HL-60/S4 (cell line): ENCODE measurements around the gene ACSL1.
"Not testable (repeated sequence)": the region's sequence is repeated elsewhere in the genome, so short reads cannot be mapped to it uniquely, and the experiment has no call there.

Experiments used
- in situ Hi-C: fragments of 300-500 bp; cut with MboI; formaldehyde crosslinking; loops from 2 replicates; pipeline ENCODE4 v1.14.3; 2022; ENCODE audit warnings: low sequenced_read_pairs

ACSL1 gene

DNA sequence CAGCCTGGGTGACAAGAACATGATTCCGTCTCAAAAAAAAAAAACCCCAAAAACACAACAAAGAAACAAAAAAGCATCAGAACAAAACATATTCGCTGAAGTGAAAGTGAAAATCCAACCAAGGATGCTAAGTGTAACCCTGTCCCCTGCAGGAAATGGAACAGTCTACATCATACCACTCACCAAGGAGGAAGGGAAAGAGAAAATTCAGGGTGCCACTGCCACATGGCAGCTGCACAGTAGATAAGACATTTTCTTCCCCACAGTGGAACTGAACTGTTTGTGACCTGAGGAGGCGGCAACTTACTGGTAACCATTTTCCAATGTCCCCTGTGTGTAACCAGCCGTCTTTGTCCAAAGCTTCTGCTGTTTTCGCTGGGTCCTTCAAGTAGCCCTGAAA lies 63.7 kb downstream of the ACSL1 start:
- in situ Hi-C loops = no loop called here

DNA sequence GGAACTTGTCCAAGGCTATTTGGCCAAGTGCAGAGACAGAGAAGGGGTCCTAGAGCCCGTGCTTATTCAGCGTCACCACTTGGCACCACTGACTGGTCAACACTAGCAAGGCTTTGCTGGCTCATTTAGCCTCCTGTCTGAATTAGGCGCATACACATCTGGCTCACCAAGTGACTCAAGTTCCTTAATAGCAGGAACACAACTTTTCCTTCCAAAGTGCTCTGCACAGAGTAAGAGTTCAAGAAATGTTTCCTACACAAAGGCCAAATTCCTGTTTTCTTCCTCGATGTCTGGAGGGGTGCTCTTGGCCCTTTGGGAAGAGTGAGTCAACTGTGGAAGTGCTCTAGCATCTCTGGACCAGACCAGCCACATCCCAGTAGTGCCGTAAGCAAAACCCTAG lies 65.1 kb downstream of the ACSL1 start:
- in situ Hi-C loops = no loop called here

DNA sequence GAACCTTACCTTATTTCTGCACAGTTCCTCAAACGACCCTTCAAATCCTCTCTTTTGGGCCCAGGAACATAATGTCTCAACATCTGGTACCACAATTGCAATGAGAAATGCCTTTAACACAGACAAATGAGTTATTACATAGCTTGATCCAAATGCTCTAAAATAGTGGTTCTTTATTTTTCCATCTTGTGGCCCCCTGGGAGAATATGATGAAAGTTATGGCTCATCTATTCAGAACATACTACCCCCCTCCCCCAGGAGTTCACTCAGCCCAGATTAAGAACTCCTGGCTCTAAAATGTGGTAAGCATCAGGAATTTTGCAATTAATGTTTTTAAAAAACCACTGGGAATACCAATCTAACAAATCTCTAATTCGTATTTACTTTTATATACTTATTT lies 68.0 kb downstream of the ACSL1 start:
- in situ Hi-C loops = no loop called here

DNA sequence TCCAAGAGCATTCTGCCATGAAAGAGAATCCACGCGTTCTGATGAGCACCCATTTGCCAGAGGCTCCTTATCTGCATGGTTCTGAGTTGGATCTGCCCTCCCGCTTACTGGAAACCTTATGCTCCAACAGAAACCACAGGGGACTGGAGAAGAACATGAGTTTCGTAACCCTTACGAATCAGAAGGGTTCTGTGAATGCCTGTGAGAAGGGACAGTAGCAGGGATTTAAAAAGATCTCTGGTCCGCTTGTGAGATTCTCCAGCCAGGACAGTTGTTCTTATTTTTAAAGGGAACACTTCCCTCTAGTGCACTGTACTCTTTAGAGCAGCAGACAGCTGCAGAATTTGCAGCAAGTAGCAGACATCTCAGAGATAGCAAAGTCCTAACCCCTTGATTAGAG lies 69.4 kb downstream of the ACSL1 start:
- in situ Hi-C loops = no loop called here

DNA sequence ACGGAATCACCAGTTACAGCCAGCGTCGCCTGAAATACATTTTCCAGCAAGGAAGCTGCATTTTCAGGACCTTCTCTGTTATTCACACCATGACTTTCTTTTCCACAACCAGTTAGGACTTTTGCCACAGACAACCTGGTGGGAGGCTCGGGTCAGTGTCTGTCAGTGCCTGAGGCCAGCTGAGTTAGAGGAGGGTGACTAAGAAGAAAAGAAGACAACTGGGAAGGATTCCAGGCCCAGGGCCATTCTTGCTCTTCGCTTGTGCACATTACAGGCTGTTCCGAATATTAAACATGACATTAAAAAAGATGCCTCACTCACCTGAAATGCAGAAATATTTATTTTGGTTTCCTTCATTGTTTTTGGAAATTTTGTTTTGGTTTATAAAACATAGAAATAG lies 70.5 kb downstream of the ACSL1 start:
- in situ Hi-C loops = no loop called here

- in situ Hi-C loops = no loop called here
These were observed 73.1 kb downstream of the ACSL1 start for GRCh38 chr4:184752496-184753275.

DNA sequence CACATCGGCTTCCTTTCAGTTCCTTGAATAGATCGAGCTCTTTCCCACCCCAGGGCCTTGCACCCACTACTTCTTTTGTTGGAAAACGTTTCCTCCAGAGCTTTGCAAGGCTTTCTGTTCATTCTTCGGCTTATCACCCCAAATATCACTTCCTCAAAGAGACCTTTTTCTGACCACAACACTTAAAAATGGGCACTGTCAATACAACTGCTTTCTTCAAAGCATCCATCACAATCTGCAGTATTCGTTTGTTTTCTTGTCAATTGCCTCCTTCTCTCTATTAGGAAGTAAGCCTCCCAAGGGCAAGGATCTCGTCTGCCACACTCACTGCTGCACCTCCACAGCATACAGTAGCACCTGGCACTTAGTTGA lies 74.2 kb downstream of the ACSL1 start:
- in situ Hi-C loops = no loop called here

DNA sequence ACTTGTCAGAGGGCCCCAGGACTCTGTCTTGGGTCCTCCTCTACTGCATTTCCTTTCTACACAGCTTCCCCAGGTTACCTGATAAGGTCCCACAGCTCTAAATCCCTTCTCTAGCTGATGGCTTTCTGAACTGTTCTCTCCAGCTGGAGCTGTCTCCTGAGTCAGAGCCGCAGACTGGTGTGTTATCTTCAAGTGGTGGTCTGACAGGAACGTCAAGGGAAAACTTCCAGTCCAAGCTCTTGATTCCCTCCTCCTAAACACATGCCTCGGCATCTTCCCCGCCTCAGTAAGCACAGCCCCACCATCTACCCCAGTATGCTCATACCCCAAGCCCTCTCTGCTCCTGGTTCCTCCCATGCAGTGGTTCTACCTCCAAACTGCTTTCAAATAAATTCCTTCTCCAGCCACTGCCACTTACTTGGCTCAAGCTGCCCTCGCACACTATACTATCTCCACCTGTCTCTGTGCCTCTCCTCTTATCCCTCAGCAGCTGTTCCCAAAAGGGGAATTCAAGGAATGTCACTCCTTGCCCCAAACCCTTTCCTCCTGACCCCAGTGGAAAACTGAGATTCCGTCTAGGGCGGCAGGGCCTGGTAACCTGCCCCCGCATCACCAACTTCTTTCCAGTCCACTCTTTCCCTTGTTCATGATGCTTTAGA lies 74.7 kb downstream of the ACSL1 start:
- in situ Hi-C loops = no loop called here

GRCh38 chr4:184748251-184748652 lies 77.5 kb downstream of the ACSL1 start:
- in situ Hi-C loops = loop anchor here (10.0 kb wide), 1 partner anchor 237 kb away; no protein-coding TSS in a partner anchor

GRCh38 chr4:184747034-184747830 lies 78.5 kb downstream of the ACSL1 start:
- in situ Hi-C loops = loop anchor here (10.0 kb wide), 1 partner anchor 238 kb away; no protein-coding TSS in a partner anchor

DNA sequence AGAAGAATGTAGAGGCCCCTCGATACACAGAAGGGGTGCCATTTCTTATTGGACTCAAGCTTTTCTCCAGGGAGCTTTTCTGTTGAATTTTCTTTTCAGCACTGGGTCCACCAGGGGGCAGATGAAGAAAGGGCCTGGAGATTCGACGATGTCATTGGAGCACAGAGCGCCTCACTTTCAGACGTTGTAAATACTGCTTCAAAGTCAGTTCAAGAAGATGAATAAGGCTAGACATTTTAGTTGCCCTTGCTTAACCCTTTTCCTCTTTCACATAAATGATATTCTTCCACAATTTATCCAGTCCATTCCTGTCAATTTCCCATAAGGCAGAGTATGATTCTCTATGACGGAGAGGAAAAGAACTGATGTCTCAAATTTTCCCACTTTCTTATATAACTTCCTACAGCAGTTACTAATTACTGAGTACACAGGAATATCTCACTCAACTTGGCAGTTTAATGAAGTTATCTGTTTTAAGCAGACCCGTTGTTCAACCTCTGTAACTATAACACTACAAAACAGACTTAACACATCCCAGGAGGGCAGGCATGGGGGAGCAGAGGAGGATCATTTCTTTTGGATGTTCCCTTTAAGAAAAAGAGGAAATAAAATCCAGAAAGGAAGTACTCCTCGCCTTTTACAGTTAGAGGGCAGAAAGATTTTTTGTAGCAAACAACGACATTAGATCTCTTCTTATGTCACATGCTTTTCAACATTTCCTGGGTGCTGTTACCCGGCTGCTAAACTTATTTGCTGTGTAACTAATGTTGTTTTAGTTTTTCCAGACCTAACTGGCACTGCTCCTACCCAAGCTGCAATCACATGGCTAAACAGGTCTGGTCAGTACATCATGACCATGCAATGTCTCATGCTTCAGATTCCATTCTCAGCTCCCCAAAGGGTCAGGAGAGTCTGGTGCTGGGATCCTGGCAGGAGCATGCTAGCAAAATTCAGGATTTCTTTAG lies 79.7 kb downstream of the ACSL1 start:
- in situ Hi-C loops = loop anchor here (10.0 kb wide), 1 partner anchor 239 kb away; no protein-coding TSS in a partner anchor

- in situ Hi-C loops = loop anchor here (10.0 kb wide), 1 partner anchor 241 kb away; no protein-coding TSS in a partner anchor
These were observed 81.5 kb downstream of the ACSL1 start for GRCh38 chr4:184744236-184744635.

DNA sequence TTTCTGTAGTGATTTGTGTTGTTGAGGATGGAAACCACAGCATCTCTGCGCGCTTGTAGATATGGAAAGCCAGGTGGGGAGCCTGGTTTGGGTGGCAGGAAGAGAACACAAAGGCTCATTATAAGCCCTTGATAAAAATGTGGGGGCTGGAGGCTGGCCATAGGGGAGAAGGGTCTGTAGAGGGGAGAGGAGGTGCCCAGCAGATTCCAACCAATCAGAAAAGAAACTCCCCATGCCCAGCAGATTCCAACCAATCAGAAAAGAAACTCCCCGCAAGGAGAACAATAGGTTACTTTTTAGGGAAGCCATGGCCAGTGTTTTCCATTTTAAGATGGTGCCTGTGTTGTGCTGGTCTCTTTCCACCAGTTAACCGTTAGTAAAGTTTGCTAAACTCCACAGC lies 82.1 kb downstream of the ACSL1 start:
- in situ Hi-C loops = loop anchor here (10.0 kb wide), 1 partner anchor 241 kb away; no protein-coding TSS in a partner anchor

DNA sequence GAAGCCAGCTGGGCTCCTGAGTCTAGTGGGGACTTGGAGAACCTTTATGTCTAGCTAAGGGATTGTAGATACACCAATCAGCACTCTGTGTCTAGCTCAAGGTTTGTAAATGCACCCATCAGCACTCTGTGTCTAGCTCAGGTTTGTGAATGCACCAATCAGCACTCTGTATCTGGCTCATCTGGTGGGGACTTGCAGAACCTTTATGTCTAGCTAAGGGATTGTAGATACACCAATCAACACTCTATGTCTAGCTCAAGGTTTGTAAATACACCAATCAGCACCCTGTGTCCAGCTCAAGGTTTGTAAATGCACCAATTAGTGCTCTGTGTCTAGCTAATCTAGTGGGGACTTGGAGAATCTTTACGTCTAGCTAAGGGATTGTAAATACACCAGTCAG lies 84.1 kb downstream of the ACSL1 start:
- in situ Hi-C loops = loop anchor here (10.0 kb wide), 1 partner anchor 243 kb away; no protein-coding TSS in a partner anchor

GRCh38 chr4:184740980-184741391 lies 84.8 kb downstream of the ACSL1 start:
- in situ Hi-C loops = loop anchor here (10.0 kb wide), 1 partner anchor 244 kb away; no protein-coding TSS in a partner anchor

DNA sequence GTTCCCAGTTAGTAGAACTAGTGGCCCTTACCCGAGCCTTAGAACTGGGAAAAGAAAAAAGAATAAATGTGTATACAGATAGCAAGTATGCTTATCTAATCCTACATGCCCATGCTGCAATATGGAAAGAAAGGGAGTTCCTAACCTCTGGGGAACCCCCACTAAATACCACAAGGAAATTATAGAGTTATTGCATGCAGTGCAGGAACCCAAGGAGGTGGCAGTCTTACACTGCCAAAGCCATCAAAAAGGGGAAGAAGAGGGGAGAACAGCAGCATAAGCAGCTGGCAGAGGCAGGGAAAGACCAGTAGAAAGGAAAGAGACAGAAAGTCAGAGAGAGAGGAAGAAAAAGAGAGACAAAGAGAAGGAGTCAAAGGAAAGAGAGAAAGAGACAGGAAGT lies 86.2 kb downstream of the ACSL1 start:
- in situ Hi-C loops = not testable (repeated sequence)

DNA sequence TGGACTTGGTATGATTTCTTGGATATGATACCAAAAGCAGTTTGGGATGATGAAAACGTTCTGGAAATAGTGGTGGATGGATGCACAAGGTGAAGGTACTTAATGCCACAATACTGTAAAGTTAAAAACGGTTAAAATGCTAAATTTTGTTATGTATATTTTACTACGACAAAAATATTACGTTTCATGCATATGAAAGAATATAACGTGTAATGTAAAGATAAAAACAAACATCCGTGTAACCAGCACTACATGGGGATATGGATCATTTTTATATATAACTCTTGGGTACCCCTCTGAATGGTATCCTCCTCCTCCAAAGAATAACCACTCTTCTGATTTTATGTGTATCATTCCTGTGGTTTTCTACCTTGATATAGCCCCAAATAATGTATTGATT lies 91.0 kb downstream of the ACSL1 start:
- in situ Hi-C loops = no loop called here

DNA sequence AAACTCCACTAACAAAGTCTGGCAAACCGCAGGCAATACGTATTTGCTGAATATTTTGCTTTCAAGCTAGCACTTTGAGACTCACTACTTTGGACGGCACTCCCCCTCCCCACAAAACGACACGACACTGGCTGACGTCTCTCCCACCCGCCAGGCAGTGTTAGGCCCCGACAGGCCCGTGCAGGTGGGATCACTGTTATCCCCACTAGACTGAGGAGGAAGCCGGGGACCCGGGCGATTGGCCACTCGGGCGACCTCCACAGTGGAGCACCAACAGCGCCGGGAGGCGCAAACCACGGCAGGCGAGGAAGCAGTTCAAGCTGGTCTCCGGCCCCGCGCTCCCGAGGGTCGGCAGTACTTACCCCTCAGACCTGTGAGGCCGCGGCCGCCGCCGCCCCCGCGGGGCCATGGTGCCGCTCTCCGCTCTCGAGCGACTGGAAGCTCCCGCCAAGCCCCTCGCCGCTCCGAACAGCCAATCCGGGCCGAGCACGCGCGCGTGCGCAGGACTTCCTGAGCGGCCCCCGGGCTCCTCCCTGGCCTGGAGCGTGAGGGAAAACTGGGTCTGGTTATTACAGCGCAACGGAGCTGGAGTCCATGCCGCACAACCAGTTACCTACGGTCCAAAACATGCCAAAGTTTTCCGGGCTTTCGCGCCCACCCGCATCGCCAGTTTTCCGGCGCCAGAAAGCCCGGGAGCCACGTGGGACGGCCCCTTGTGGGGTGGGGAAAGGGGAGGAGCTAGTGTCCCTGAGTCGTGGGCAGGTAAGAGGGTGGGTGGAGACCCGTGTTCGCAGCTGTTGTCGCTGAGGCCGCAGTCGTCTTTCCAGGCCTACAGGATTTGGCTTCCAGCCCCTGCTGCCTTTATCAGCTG lies 91.9 kb downstream of the ACSL1 start, which contains the start of gene CENPU:
CENPU (minus strand) TSS at position 443 of the 871 bp plus-strand sequence; CDS start at position 409, 34 bp downstream.
- in situ Hi-C loops = no loop called here

- in situ Hi-C loops = no loop called here
These were observed 93.6 kb downstream of the ACSL1 start for GRCh38 chr4:184732126-184732525.
